NCI-H2107 treated with DMSO at 0.1 percent for 48 hours (cell line): ENCODE results near the gene RPL10.
"Not testable (repeated sequence)": the region's sequence is repeated elsewhere in the genome, so short reads cannot be mapped to it uniquely, and the experiment has no call there.

ENCODE experiments used
- DNase-seq: peaks from one replicate; lab custom pipeline; 2025; ENCODE audit not compliant: unreplicated experiment; lab: John Stamatoyannopoulos, UW

Gene RPL10

DNA sequence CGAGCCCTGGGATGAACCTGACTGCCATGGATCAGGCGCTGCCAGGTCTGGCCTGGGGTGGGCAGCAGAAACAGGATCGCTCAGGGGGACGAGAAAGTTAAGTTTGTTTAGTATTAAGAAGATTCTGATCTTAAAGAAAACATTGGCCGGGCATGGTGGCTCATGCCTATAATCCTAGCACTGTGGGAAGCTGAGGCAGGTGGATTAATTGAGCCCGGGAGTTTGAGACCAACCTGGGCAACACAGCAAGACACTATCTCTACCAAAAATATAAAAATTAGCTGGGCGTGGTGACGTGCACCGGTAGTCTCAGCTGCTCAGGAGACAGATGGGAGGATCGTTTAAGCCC lies 23.0 kb upstream of the RPL10 start:
- DNase-seq, result no peak

DNA sequence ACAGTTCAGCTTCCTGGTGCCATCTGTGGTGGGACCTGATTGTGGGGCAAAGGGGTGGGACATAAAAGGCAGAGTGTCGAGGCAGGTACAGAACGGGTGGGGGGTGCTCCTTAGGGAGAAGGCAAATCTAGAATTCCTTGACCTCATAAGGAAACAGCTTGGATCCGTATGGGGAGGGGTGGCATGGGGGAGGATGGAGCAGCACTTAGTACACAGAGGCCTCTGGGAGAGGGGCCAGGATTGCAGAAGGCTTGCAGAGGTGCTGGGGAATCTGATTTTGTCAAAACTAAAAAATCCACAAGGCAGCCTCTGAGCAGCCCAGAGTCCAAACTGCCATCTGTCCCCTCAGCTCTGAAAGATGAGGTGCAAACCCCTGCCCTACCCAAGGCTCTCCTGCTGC lies 21.4 kb upstream of the RPL10 start:
- DNase-seq, result no peak

DNA sequence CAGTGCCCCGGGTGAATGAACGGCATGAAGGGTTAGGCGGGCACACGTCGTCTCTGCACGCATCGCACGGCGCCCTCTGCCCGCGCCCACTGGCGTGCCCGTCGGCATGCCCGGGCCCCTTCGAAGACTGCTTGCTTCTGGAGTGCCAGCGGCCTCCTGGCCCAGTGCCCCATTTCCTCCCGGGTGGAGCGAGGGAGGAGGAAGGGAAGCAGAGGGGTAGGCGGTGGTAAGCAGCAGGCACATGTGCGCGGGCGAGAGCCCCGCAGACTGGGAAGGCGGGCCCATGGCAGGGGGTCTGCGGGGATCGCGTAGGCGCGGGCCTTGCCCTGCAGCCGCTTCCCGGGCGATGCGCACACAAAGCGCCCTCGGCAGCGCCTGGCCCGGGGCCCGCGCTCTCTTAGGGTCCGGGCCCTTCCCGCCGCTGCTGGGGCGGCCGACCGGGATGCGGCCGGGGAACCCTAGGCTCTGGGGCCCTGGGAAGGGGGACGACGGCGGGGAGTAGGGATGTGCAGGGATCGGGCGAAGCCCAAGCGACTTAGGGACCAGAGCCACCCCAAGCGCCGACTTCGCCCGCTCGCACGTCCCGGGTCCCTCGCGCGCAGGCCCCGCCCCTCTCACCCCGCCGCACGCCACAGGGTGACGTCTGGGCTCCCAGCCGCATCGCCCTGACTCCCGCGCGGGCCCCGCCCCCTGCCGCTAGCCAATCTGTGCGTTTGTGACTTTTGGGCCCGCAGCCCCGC lies 19.9 kb upstream of the RPL10 start:
- no peak for DNase-seq

DNA sequence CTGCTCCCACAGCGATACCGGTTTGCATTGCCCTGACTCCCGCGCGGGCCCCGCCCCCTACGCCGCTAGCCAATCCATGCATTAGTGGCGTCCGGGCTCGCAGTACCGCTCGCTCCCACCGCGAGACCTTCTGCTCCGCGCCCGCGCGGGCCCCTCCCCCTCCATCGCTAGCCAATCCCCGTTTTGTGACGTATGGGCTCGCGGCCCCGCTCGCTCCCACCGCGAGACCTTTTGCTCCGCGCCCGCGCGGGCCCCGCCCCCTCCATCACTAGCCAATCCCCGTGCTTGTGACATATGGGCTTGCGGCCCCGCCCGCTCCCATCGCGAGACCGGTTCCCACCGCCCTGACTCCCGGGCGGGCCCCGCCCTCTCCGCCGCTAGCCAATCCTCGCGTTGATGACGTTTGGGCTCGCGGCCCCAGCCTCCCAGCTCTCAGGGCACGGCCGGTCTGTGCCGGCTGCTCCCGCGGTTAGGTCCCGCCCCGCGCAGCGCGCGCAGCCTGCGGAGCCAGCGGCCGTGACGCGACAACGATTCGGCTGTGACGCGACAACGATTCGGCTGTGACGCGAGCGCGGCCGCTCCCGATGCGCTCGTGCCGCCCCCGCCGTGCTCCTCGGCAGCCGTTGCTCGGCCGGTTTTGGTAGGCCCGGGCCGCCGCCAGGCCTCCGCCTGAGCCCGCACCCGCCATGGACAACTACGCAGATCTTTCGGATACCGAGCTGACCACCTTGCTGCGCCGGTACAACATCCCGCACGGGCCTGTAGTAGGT lies 19.2 kb upstream of the RPL10 start, which contains the start of gene EMD:
EMD (plus strand) TSS at position 497 of the 770 bp plus-strand sequence; CDS start at position 687, 190 bp downstream.
- peak; percentile 99 for DNase-seq

DNA sequence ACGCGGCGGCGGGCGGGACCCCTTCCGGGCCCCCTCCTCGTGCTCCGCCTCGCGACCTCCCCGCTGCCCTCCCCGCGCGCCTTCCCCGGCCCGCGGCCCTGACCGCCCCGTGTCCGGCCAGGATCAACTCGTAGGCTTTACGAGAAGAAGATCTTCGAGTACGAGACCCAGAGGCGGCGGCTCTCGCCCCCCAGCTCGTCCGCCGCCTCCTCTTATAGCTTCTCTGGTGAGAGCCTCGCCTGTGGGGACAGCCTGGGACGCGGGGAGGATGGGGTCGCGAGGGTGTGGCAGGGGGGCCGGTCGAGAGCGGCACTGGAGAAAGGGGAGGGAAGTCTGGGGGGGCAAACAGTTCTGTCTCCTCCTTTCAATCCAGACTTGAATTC lies 18.6 kb upstream of the RPL10 start:
- no peak for DNase-seq

DNA sequence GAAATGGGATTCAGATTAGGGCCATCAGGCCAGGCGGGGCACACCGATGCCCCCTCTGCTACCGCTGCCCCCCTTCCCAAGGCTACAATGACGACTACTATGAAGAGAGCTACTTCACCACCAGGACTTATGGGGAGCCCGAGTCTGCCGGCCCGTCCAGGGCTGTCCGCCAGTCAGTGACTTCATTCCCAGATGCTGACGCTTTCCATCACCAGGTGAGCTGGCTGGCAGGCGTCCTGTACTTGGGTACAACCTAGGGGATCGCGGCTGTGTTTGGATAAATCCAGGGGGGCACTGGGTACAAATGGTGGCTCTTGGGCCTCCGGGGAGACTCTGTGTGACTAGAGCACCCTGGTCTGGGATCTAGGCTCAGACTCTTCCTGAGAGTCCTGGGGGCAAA lies 18.0 kb upstream of the RPL10 start:
- DNase-seq, result no peak

DNA sequence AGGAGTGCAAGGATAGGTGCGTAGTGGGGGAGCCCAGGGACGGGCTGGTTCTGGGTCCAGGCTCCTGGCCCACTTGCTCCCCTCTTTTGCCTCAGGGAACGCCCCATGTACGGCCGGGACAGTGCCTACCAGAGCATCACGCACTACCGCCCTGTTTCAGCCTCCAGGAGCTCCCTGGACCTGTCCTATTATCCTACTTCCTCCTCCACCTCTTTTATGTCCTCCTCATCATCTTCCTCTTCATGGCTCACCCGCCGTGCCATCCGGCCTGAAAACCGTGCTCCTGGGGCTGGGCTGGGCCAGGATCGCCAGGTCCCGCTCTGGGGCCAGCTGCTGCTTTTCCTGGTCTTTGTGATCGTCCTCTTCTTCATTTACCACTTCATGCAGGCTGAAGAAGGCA lies 17.4 kb upstream of the RPL10 start:
- DNase-seq, result no peak

DNA sequence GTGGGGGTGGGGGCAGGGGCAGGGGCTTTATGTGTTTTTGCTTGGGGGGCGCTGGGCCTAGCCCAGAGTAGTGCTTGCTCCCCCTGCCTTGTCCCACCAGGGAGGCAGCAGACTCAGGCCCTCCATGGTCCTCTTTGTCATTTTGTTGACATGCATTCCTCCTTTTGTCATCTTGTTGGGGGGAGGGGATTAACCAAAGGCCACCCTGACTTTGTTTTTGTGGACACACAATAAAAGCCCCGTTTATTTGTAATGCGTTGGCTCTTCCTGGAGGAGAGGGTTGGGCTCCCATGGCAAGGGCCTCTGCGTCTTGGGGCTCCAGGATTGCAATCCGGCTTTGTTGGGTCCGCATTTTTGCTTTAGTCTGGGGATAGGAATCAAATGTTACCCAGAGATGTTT lies 16.9 kb upstream of the RPL10 start:
- no peak for DNase-seq

DNA sequence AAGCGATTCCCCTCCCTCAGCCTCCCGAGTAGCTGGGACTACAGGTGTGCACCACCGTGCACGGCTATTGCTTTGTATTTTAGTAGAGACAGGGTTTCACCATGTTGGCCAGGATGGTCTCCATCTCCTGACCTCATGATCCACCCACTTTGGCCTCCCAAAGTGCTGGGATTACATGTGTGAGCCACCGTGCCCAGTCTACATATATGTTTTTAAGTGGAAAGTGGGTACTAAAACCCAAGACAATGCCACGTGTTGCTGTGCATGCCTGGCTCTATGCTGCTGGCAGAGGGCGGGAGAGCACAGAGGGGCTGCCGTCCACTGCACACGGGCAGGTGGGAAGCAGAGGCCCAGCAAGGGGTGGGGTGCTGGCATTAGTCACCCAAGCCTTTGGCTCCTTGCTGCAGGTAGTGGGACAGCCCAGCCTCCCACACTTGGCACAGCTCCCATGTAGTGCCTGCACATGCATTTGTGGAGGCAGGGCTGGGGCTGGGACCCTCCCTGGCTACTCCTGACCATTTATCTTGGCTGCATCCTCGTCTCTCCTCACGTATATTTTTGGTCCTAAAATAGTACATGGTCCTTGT lies 15.6 kb upstream of the RPL10 start:
- DNase-seq, result no peak

DNA sequence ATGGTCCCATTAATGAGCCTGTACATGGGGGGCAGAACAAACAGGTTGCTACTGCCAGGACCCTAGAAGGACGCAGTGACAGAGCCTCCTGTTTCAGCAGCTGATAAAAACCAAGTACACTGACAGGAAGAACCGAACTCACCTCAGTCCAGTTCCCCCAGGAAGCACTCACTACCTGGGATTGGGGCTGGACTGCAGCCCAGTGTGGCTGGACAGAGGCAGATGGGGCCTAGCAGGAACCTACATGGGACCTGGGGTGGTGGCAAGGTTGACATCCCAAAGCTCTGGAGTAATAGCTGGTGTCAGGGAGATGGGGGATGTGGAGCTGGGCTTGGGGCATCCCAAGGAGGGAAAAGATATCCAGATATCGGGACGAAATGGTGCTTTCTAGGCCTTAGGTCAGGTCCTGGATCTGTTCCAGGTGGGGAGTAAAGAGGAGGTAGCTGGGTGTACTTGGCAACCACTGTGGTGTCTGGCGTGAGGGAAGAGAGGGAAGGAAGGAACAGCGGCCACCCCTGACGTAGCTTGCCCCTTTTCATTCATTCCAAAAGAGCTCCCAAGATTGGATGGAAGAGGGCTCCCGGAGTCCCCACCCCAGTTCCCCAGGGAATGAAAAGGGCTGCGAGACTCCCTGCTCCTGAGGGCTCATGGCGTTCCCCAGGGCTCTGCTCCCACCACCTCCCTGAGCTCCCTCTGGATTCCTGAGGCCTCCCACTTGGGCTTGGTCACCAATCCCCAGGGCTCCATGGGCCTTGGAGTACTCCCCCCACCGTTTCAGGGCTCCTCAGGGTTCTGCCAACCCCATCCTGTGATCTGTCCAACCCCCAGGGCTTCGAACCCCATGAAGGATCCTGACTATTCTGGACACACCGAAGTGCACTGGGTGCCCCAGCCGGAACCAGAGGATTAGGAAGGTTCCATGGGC lies 14.6 kb upstream of the RPL10 start:
- DNase-seq, result no peak

DNA sequence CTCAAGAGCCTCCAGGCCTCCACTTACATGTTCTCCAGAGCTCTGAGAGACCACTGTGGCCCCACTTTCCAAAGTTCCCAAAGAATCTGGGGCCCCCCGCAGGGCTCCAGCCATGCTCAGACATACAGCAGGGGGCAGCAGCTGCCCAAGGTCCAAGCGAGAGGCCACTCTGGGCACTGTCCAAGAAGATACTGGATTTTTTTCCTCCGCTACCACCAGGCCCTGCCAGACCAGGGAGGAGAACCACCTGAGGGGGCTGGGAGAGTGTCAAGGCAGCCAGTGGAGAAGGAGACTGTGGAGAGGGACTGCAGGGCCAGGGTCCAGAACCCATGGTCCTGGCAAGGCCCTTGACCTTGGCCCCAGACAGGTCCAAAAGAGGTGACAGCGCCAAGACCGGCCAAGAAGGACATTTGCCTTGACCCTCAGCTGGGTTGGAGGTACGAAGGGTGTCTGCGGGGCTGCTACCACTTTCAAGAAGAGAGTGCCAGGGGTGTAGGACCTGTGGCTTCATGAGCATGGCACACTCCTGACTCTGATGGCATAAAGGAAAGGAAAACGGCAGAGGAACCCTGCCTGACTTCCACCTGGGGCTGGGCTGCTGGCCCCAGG lies 13.8 kb upstream of the RPL10 start:
- no peak for DNase-seq

DNA sequence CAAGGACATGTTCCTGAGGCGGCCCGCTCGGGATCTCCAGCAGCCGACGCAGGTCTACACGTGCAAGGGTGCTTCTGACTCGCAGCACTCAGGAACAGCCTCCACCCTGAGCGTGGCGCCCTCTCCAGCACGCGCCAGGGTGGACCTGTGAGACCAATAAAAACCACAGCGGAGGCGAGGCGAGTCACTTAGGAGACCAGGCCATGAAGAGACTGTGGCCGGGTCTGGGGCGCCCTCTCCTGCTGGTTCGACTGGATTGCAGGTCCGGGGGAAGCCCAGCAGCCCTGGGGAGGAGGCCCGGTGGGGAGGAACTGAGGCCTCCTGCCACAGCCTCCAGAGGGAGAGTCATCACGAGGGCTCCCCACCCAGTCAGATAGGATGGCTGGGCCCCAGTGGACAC lies 10.1 kb upstream of the RPL10 start:
- DNase-seq, result not testable (repeated sequence)

DNA sequence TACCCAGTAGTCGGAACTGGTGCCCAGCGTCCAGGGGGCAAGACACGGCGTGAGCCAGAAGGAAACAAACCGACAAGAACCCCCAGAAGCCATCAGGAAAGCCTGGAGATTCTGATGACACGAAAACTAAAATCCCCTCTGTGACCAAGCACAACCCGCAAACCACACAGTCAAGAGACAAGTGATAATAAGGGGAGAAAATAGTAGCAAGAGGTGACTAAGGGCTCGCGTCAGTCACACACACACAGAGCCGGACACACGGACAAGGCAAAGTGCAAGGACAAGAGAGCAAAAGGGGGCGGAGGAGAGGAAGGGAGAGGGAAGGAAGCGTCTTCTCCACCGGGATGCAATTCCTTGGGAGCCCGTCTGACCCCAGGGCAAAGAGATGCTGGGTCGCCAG lies 9.5 kb upstream of the RPL10 start:
- DNase-seq, result not testable (repeated sequence)

DNA sequence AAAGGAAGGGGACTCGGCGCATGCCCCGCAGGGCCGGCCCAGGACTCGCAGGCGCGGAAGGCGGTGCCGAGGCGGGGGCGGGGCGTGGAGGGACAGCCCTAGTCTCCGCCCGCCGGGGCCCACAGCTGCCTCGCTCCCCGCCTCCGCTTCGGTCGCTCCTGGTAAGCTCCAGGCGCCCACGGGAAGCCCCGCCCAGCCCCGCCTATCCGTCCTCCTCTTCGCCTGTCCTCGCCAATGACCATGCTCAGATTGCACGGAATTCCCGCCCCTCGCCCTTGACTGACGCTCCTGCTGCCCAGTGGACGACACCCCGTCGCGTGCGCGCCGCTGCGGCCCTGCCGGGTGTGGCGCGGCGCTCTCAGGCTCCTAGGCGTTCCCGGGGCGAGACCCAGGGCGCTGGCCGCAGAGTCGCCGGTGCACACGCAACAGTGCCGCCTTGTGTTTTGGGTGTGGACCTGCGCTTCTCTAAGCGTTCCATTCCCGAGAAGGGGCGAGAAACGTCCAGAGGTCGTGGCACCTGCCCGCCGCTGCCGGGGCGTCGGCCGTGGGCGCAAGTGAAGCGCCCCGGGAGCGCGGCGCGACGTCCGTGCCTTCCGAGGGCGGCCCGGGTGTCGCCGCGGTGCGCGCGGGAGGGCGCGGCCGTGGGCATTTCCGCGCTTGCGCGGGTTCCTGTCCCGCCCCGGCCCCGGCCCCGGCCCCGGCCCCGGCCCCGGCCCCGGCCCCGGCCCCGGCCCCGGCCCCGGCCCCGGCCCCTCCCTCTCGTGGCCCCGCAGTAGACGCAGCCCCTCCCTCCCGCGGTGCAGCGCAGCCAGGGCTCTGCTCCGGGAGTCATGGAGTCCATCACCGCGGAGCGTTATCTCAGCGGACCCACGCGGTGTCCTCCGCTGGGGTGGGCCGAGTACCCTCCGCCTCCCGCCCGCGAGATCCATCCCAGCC lies 8.1 kb upstream of the RPL10 start:
- DNase-seq, result not testable (repeated sequence)

DNA sequence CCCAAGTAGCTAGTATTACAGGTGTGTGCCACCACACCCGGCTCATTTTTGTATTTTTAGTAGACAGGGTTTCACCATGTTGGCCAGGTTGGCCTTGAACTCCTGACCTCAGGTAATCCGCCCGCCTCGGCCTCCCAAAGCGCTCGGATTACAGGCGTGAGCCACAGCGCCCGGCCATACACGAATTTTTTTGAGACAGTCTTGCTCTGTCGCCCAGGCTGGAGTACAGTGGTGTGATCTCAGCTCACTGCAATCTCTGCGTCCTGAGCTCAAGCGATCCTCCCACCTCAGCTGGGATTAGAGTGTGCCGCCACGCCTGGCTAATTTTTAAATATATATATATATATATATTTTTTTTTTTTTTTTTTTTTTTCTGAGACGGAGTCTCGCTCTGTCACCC lies 1.8 kb upstream of the RPL10 start:
- not testable (repeated sequence) for DNase-seq

DNA sequence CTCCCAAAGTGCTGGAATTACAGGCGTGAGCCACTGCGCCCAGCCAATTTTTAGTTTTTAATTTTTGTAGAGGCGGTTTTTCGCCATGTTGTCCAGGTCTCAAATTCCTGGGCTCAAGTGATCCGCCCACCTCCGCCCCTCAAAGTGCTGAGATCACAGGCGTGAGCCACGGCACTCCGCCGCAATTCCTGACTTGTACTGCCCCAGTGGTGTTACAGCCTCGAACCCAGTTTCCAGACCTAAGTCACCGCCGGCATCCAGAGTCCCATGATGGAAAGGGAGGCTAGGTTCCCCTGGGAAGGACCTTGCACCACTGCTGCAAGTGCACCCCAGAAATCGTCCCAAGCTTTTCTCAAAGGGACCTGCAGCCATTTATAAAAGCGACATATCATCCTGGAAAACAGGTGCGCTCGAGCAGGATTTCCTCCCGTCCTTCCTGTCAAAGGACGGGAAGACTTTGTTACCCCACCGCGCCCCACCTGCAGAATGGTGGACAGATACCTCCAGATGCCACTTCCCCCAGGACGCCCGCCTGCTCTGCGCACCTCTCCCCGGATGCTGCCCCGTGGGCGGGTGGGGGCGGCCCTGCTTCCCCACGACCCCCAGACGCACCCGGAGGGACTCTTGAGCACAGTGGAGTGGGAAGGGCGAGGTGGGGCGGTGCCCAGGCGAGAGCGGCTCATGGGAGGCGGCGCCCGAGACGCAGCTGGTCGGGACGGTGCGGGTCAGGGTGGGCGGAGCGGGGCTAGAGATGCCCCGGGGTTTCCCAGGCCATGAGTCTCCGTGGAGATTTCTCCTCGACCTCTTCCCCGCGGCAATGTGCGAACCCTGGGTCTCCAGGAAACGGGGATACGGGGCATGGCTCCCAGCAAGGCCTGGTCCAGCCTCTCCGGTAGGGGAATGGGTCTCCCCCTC lies 947 bp upstream of the RPL10 start:
- DNase-seq, result peak; percentile 30

DNA sequence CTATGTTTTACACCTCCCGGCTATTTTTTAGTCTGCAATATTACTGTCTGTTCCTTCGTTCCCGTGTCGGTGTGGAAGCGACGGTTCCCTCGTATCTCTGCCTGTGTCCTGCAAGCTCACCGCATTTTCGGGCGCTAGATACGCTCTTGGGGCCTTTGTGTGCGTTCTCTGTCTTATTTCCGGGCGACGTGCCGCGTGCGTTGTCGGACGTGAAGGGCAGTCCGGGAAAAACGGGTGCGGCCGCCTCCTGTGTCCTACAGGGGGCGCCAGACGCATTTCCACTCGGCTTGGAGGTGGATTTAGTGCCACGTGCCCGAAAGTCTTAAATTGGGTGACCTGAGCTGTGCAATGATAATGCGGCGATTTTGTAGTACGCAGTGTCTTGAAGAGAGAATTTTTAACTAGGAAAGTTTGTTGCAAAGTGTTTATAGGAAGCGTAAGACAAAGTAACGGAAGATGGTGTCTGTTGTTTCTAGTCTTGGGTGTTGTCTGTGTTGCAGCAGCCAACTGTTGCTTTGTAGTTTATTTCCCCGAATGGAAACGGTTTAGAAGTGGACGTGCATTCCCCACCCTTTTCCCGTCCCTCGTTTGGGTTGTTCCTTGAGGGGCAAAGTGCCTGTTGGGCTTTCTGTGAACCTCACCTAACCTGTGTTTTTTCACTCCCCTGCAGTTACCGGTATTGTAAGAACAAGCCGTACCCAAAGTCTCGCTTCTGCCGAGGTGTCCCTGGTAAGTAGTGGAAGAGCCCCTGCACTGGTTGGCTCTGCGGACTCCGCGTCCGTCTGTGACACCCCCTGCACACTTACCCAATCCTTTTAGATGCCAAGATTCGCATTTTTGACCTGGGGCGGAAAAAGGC lies 720 bp downstream of the RPL10 start:
- DNase-seq, result peak; percentile 43
